ENCODE results near the gene ICAM2.

DNA sequence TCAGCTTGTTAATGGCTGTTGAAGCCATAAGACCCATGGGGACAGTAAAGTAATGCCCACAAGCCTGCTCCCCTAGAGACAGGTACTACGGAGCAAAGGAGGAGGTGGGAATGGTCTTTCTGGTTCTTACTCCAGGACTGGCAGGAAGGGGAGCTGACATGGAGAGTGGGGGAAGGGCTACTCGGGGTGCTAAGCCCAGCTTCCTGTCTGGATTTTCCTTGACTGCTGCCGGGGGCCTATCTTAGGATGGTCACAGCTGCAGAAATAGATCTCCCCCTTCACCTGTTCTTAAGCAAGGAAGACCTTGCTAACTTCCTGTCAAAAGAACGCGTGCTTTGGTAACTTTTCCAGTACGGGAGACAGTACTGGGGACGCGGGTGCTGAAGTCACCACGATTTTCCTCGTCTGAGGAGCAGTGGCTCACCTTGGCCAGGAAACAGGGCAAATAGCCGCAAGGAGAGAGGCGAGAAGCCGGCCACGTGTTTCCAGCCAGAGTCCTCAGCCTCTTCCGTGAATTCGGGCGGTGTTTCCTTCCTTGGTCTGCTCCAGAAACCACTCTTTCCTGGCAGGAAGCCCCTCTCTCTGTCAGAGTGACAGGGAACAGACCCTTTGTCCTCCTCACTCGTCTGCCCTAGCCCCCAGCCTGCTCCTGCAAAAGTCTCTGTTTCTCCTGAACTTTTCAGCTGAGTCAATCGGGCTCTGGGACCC lies 22.9 kb downstream of the ICAM2 start:
- TF ChIP-seq, protein P1, sequence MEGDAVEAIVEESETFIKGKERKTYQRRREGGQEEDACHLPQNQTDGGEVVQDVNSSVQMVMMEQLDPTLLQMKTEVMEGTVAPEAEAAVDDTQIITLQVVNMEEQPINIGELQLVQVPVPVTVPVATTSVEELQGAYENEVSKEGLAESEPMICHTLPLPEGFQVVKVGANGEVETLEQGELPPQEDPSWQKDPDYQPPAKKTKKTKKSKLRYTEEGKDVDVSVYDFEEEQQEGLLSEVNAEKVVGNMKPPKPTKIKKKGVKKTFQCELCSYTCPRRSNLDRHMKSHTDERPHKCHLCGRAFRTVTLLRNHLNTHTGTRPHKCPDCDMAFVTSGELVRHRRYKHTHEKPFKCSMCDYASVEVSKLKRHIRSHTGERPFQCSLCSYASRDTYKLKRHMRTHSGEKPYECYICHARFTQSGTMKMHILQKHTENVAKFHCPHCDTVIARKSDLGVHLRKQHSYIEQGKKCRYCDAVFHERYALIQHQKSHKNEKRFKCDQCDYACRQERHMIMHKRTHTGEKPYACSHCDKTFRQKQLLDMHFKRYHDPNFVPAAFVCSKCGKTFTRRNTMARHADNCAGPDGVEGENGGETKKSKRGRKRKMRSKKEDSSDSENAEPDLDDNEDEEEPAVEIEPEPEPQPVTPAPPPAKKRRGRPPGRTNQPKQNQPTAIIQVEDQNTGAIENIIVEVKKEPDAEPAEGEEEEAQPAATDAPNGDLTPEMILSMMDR (IDR thresholded peaks at IDR 0.05): no peak
- TF ChIP-seq EP300 (IDR thresholded peaks at IDR 0.05): no peak
- no peak for TF ChIP-seq POLR2A (IDR thresholded peaks at IDR 0.05)

All from sigmoid colon (tissue), 4 donors.